Astrocyte (in vitro differentiated cells and primary cell): ENCODE data around the gene SPART. TPM values are rescaled to one million over a fixed set of nuclear protein-coding genes. Genes with fewer than 3 reads are reported as not detected.

Source experiments
- DNase-seq: peaks from one replicate; pipeline ENCODE4 v3.0.0-alpha.2; 2010; ENCODE audit warnings: low read depth
- FAIRE-seq: peaks from 2 replicates; lab custom pipeline; 2011; peaks lifted over from hg19 to GRCh38; lab: Jason Lieb, UNC
- H2AFZ ChIP-seq: 2 replicates; pipeline ENCODE4 v1.6.0; 2012; ENCODE audit warnings: low read depth, low read length, inconsistent platforms
- H3K27ac ChIP-seq: 2 replicates; pipeline ENCODE4 v1.5.1; 2011; ENCODE audit warnings: low read depth, low read length, inconsistent platforms
- H3K27me3 ChIP-seq: 2 replicates; pipeline ENCODE4 v1.6.0; 2011; ENCODE audit warnings: low read length, inconsistent platforms; ENCODE audit not compliant: insufficient read depth
- H3K36me3 ChIP-seq: 2 replicates; pipeline ENCODE4 v1.5.1; 2011; ENCODE audit warnings: low read length, inconsistent platforms; ENCODE audit not compliant: insufficient read depth
- H3K4me1 ChIP-seq: 2 replicates; pipeline ENCODE4 v1.5.1; 2011; ENCODE audit warnings: low read length, inconsistent platforms; ENCODE audit not compliant: insufficient read depth
- H3K4me2 ChIP-seq: 2 replicates; pipeline ENCODE4 v1.6.0; 2012; ENCODE audit warnings: low read length, inconsistent platforms
- H3K4me3 ChIP-seq: 2 replicates; pipeline ENCODE4 v1.5.1; 2011; ENCODE audit warnings: low read depth, mild to moderate bottlenecking, low read length, inconsistent platforms; ENCODE audit not compliant: insufficient read depth
- H3K79me2 ChIP-seq: 2 replicates; pipeline ENCODE4 v1.6.0; 2012; ENCODE audit warnings: mild to moderate bottlenecking, low read length, inconsistent platforms; ENCODE audit not compliant: insufficient read depth
- H3K9ac ChIP-seq: 2 replicates; pipeline ENCODE4 v1.6.0; 2012; ENCODE audit warnings: mild to moderate bottlenecking, low read length, inconsistent platforms
- H3K9me3 ChIP-seq: 2 replicates; pipeline ENCODE4 v1.5.1; 2012; ENCODE audit warnings: low read depth, mild to moderate bottlenecking, low read length, inconsistent platforms; ENCODE audit not compliant: insufficient read depth
- H4K20me1 ChIP-seq: 2 replicates; pipeline ENCODE4 v1.6.0; 2012; ENCODE audit warnings: low read length, inconsistent platforms; ENCODE audit not compliant: insufficient read depth
- H3K27ac Mint-ChIP-seq: one replicate; pipeline ENCODE4 v1.8.0; 2021; ENCODE audit warnings: mild to moderate bottlenecking, mixed read lengths; ENCODE audit not compliant: unreplicated experiment
- H3K27me3 Mint-ChIP-seq: one replicate; pipeline ENCODE4 v1.8.0; 2021; ENCODE audit warnings: low read depth, mixed read lengths; ENCODE audit not compliant: unreplicated experiment
- H3K36me3 Mint-ChIP-seq: one replicate; pipeline ENCODE4 v1.8.0; 2021; ENCODE audit warnings: low read depth, mixed read lengths; ENCODE audit not compliant: unreplicated experiment
- H3K4me1 Mint-ChIP-seq: one replicate; pipeline ENCODE4 v1.8.0; 2021; ENCODE audit warnings: low read depth, mixed read lengths; ENCODE audit not compliant: unreplicated experiment
- H3K4me3 Mint-ChIP-seq: one replicate; pipeline ENCODE4 v1.8.0; 2021; ENCODE audit warnings: mild to moderate bottlenecking, moderate library complexity, mixed read lengths; ENCODE audit not compliant: unreplicated experiment
- H3K9me3 Mint-ChIP-seq: one replicate; pipeline ENCODE4 v1.8.0; 2021; ENCODE audit warnings: mild to moderate bottlenecking, mixed read lengths; ENCODE audit not compliant: unreplicated experiment
- CTCF ChIP-seq: IDR thresholded peaks from 2 replicates; pipeline ENCODE4 v1.5.1; 2011; ENCODE audit warnings: low read depth, mild to moderate bottlenecking, inconsistent platforms, low read length, moderate library complexity; ENCODE audit not compliant: insufficient read depth
- EZH2 ChIP-seq: IDR thresholded peaks from 2 replicates; pipeline ENCODE4 v1.6.1; 2012; ENCODE audit warnings: mild to moderate bottlenecking, low read length, inconsistent platforms; ENCODE audit not compliant: insufficient read depth
- total RNA-seq: library from RNA; stranded (reverse); gene quantifications from 2 replicates; pipeline ENCODE4 v1.2.1, GENCODE V29; 2021

The SPART gene
- total RNA-seq, 1 donor from 2014 or later = 50.6 TPM

DNA sequence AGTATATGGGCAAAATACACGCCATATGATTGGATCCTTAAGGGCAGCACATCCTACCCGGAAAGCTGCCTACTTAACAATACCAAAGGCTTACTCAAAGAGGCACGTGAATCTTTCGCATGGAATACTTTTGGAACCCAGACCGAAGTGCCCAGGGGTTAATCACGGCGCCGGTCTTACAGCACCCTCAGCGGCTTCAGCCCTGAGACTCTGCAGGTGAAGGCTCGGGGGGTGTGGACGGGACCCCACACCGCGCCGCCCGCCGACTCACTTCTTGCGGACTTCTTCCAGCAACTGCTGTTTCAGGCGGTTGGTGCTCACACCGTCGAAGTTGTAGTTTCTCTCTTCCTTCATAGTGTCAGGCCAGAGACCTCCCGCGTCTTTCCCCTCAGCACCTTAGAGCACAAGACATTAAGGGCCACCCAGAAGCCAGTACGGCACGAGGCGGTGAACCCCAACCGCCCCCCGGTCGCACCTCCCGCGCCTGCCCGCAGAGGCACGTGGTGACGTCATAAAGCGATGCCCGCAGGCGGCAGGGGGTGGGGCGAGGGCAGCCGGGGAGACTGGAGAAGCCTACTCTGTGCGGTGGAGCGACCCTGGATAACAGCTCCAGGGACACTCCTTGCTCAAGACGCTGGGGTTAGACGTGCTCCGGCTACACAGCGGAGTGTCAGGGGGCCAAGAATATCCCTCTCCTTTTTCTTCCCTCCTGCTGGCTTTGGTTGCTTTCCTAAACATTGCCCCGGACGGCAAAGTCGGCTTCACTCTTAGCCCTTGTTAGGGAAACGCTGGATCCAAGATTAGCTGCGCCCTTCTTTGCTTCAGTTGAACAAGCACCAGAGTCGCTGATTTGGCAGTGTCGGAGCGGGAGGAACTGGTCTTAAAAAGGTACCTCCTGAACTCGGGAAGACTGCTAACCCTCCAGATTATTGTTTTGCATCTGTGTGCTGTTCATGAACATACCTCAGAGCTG, 48.5 kb downstream of the SPART start, which contains the start of gene CCDC169:
TSS of gene CCDC169 (minus strand) at position 449 of the 973 bp plus-strand sequence. CDS start at position 354, 95 bp downstream.
- Mint-ChIP-seq H3K27me3 (no peaks in the 10 kb centered on the region), H3K4me1 (peaks cover 7% of the 10 kb centered on the region), H3K4me3 (peak within 1 kb of the TSS; percentile 86), H3K9me3 (peaks cover 2% of the 10 kb centered on the region), H3K36me3 (peaks cover 2% of the 10 kb centered on the region), H3K27ac (peak within 1 kb of the TSS; percentile 87)
- Histone ChIP-seq H3K36me3 (no peaks in the 10 kb centered on the region), H3K4me1 (peaks cover 7% of the 10 kb centered on the region), H3K9me3 (no peaks in the 10 kb centered on the region), H3K4me3 (peak within 1 kb of the TSS; percentile 75), H4K20me1 (no peaks in the 10 kb centered on the region), H3K27me3 (no peaks in the 10 kb centered on the region), H2AFZ (peak within 1 kb of the TSS; percentile 86), H3K27ac (peak within 1 kb of the TSS; percentile 59), H3K79me2 (no peaks in the 10 kb centered on the region), H3K4me2 (peak within 1 kb of the TSS; percentile 95), H3K9ac (peak within 1 kb of the TSS; percentile 83)
- FAIRE-seq (no peak), DNase-seq (peak; percentile 47)
- TF ChIP-seq EZH2 (no peak), CTCF (no peak)

DNA sequence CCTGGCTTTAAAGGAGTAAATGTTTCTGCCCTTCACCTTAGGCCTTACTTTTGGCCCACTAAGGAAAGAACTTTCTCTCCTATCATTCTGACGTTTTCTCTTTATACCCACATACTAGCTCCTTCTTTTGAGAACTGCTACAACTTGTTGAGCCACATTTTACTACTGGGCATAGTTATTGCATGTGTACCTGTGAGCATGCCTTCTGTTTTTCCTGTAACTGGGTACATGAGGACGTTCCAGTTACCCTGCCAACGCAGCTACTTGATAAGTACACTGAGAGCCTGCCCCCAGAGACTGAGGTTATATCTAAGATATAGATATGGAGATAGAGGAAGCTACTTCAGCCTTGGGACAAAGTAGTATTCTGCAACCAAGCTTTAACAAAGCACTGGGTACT, 52.1 kb downstream of the SPART start:
- no peaks in the 10 kb centered on the region for H3K9me3 ChIP-seq

More for the DNA sequence above, 52.1 kb downstream of the SPART start:
- Histone ChIP-seq H3K27me3 (no peaks in the 10 kb centered on the region), H3K4me1 (peaks cover 7% of the 10 kb centered on the region), H2AFZ (no peak overlapping the region), H3K9ac (no peak overlapping the region), H3K4me2 (no peak overlapping the region), H3K27ac (no peak overlapping the region), H3K4me3 (no peak overlapping the region), H3K79me2 (no peaks in the 10 kb centered on the region), H4K20me1 (no peaks in the 10 kb centered on the region), H3K36me3 (no peaks in the 10 kb centered on the region)
- DNase-seq (no peak), FAIRE-seq (no peak)
- no peak for TF ChIP-seq CTCF
- no peak for TF ChIP-seq EZH2
- Mint-ChIP-seq H3K27ac (no peak overlapping the region), H3K4me3 (no peak overlapping the region), H3K4me1 (peaks cover 7% of the 10 kb centered on the region), H3K9me3 (peaks cover 2% of the 10 kb centered on the region), H3K27me3 (no peaks in the 10 kb centered on the region), H3K36me3 (peaks cover 1% of the 10 kb centered on the region)
